HG03108 (cell line): Measurements from ENCODE around the gene CRHR1.

ENCODE experiments used
- ATAC-seq: cut with Tn5 transposase; IDR thresholded peaks from one replicate; pipeline ENCODE4 v1.9.1; 2021; ENCODE audit warnings: moderate library complexity; ENCODE audit not compliant: unreplicated experiment

The CRHR1 gene

GRCh38 chr17:45841186-45841585 is 57.1 kb downstream of the CRHR1 start:
- no peak for ATAC-seq

DNA sequence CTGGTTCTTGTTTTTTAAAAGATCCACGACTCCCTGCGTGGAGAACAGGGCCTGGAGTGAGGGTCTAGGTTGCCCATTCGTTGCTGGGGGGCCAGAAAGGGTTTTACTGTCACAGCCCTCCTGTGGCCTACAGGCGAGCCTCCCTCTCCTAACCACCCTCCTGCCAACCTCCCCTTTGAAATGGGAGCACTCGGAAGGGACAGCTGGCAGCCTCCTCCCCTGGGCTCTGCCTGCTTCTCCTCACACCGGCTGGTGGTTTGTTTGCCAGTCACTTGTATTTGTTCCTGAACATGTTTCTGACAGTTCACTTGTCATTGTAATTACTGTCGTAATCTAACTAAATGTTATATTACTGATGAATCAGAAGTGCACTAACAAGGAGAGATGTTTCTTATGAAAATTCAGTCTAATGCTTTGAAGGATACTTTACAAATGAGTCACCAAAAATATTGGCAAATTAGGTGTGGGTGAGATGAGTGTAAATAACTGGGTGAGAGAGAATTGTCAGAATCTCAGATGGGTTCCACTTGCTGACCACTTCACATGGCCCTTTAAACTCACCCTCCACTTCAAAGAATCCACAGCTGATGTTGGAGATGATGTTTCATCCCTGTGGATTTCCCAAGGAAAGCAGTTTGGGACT is 57.9 kb downstream of the CRHR1 start:
- no peak for ATAC-seq

GRCh38 chr17:45843722-45844121 is 59.6 kb downstream of the CRHR1 start:
- ATAC-seq, result no peak

DNA sequence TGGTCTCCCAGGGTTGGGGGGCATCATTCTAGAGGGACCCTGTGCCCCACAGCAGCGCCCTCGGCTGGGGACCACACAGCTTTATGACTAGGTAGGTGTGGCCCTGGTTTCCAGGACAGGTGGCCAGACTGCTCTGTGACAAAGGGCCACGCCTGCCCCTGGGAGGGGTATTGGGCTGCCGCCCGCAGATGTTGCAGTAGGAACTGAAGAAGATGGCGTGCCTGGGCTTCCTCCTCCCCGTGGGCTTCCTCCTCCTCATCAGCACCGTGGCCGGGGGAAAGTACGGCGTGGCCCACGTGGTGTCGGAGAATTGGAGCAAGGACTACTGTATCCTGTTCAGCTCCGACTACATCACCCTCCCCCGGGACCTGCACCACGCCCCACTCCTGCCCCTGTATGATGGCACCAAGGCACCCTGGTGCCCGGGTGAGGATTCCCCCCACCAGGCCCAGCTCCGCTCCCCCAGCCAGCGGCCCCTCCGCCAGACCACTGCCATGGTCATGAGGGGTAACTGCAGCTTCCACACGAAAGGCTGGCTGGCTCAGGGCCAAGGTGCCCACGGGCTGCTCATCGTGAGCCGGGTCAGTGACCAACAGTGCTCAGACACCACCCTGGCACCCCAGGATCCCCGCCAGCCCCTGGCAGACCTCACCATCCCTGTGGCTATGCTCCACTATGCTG is 60.7 kb downstream of the CRHR1 start, which contains the start of gene SPPL2C:
SPPL2C (plus strand) TSS at position 187 of the 681 bp plus-strand sequence; CDS start at position 213, 26 bp downstream.
- no peak for ATAC-seq

GRCh38 chr17:45845376-45846185 is 61.5 kb downstream of the CRHR1 start:
- no peak for ATAC-seq

GRCh38 chr17:45846223-45846622 is 62.1 kb downstream of the CRHR1 start:
- ATAC-seq, result no peak

- ATAC-seq, result no peak
These were observed 62.5 kb downstream of the CRHR1 start for GRCh38 chr17:45846646-45847045.

- no peak for ATAC-seq
These were observed 63.0 kb downstream of the CRHR1 start for GRCh38 chr17:45847101-45847500.

DNA sequence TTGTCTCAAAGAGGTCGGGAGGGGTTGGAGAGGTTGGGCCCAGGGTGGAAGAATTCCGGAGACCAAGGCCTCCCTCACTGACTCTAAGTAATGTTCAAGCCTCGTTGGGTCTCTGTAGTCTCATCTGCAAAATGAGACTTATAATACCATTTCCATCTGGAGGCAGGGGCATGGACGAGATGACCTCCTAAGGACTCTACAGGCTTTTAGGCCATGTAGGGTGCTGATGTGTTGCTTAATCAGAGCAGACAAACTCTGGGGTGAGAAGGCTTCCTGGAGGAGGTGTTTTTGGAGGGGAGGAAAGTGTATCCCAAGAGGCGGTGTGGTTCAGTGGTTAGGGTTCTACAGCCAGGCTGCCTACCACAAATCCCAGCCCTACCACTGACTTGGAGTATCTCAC is 63.6 kb downstream of the CRHR1 start:
- no peak for ATAC-seq

DNA sequence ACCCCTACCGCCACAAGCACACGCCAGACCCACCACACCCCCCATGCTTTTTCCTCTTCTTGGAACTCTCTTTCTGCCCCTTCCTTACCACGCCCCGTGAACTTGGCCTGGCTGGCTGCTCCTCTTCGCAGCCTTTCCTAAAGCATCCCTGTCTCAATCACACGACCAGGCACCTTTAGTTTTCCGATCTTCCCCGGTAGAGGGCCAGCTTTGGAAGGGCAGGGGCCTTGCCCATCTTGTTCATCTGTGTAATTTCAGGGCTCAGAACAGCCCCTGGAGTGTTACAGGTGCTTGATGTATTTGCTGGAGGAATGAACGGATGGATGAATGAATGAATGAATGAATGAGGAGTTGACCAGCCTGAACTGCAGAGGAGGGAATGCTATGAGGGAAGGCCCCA is 64.3 kb downstream of the CRHR1 start:
- no peak for ATAC-seq

DNA sequence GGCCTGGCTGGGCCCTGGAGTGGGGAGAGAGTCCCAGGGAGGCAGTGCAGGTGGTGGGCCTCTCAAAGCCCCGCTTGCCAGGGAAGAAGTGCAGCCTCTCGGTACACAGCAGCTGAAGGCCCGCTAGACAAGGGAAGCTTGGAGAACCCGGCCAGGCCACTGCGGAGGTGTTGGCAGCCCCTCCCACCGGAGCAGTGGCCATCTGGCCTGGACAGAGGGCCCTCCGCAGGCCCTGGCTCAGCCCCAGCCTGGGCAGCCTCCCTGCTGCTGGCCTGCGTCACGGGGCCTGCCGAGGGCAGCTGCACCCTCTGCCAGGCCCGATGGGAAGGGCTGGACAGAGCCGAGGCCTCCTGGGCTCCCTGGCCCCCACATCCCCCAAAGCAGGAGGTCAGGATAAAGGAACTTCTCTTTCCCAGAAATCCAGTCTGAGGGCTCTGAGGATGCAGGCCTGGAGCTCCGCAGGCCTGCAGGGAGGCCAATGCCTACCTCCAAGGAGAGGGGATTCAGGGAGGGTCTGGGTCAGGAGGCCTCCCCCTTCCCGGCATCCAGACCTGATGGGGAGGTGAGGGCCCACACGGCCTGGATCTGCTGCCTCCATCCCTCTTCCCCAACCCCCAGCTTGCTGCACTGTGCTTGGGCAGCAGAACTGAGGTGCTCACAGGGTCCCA is 64.9 kb downstream of the CRHR1 start:
- no peak for ATAC-seq

- no peak for ATAC-seq
These were observed 65.4 kb downstream of the CRHR1 start for GRCh38 chr17:45849536-45849990.

DNA sequence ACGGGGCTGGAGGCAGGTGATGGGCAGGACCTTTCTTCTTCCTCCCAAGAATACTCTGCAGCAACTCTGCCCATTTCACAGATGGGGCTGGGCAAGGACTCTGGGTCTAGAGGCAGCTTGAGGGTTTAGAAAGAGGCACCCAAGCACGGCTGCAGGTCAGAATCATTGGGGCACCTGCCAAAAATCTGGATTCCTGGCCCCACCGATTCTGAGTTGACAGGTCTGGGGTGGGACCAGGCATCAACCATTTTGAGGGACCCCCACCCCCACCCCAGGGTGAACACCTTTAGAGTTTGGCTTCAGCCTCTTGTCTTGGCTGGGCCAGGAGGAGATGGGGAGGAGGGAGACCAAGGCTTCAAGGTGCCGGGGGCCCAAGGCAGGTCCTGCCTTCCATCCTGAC is 65.9 kb downstream of the CRHR1 start:
- no peak for ATAC-seq

DNA sequence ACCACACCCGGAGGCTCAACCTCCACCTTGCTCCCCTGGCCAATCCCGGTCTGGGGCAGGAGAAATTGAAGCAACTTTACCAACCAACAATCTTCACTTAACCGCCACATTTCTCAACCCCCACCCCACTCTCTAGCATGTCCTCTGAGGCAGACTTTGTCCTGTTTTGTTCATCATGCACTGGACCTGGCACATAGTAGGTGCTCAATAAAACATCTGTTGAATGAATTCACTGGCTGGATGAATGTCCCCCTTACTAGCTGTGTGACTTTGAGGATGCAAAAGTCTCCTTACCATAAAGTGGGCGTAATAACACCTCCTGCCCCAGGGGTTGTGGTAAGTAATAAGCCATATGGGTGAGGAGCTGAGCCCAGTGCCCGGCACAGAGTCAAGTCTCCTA is 66.3 kb downstream of the CRHR1 start:
- ATAC-seq, result no peak

- ATAC-seq, result no peak
These were observed 66.9 kb downstream of the CRHR1 start for GRCh38 chr17:45851022-45851421.

DNA sequence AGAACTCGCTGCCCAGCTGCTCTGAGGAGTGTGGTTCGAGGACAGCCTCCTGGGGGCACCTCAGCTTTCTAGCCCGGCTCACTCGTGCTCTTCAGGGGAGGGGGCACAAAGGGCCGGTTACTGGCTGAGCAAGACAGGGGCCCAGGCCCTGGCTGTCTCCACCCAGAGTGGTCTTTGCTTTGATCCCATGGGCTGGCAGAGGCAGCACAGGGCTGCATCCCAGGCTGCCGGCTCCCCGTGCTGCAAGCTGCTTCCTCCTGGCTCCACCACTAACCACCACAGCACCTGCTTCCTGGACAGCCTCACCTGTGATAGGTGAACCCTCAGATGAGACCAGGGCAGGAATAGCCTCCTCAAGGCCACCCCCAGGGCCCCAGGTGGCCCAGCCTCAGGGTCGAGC is 67.3 kb downstream of the CRHR1 start:
- ATAC-seq, result no peak

GRCh38 chr17:45851873-45852272 is 67.8 kb downstream of the CRHR1 start:
- no peak for ATAC-seq

DNA sequence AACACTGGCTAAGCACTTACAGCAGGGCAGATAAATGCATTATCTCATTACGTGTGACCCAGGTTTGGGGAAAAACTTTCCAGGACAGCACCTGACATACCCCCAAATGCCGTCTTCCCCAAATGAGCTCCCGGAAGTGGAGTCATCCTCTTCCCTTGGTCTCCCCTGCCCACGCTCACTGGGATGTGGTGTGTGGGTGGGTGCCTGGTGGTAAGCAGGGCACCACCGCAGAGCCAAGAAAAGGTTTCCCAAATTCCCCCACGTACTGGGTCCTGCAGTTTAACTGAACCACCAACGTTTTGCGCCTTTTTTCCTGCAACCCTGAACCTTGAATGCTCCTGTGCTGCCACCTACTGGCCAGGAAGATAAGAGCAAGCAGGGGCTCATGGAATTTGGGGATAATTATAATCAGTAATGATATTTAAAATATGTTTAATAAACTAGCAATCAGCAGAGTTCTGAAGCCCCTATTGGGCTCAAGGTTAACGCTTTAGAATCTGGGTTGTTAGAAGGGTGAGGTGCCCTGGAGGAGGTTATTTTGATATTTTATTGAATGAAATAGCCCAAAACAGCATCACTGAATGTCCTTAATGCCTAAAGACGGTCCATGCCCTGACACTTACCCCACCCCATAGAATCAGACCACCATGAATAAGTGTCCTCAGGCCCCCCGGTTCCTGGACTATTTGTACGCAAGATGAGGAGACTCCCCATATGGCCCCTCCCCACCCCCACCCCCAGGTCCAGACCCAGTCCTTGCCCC is 68.6 kb downstream of the CRHR1 start:
- no peak for ATAC-seq

GRCh38 chr17:45854209-45854608 is 70.1 kb downstream of the CRHR1 start:
- no peak for ATAC-seq

GRCh38 chr17:45855691-45856336 is 71.7 kb downstream of the CRHR1 start:
- no peak for ATAC-seq
